OCI-M2 (cell line): ENCODE results near the gene CLCN1.

Experiments used
- DNase-seq: peaks from one replicate; lab custom pipeline; 2025; ENCODE audit not compliant: unreplicated experiment; lab: John Stamatoyannopoulos, UW

The CLCN1 gene

GRCh38 chr7:143292876-143293275 lies 23.0 kb upstream of the CLCN1 start:
- DNase-seq = no peak

- DNase-seq = no peak
These were observed 20.0 kb upstream of the CLCN1 start for GRCh38 chr7:143295870-143296269.

GRCh38 chr7:143296686-143297085 lies 19.2 kb upstream of the CLCN1 start:
- DNase-seq = no peak

- DNase-seq = no peak
These were observed 16.6 kb upstream of the CLCN1 start for GRCh38 chr7:143299346-143299745.

- DNase-seq = no peak
These were observed 16.1 kb upstream of the CLCN1 start for GRCh38 chr7:143299840-143300239.

GRCh38 chr7:143300959-143301935 lies 14.7 kb upstream of the CLCN1 start:
- no peak for DNase-seq

- DNase-seq = no peak
These were observed 12.2 kb upstream of the CLCN1 start for GRCh38 chr7:143303733-143304132.

GRCh38 chr7:143304938-143305337 lies 11.0 kb upstream of the CLCN1 start:
- DNase-seq = no peak

- DNase-seq = no peak
These were observed 10.4 kb upstream of the CLCN1 start for GRCh38 chr7:143305423-143306070.

- DNase-seq = no peak
These were observed 7.3 kb upstream of the CLCN1 start for GRCh38 chr7:143308632-143309031.

GRCh38 chr7:143314127-143314526 lies 1.8 kb upstream of the CLCN1 start:
- DNase-seq = no peak

- DNase-seq = no peak
These were observed 581 bp downstream of the CLCN1 start for GRCh38 chr7:143316492-143316891.

- DNase-seq = no peak
These were observed 2.8 kb downstream of the CLCN1 start for GRCh38 chr7:143318661-143319060.

- no peak for DNase-seq
These were observed 4.7 kb downstream of the CLCN1 start for GRCh38 chr7:143320620-143321019.

- no peak for DNase-seq
These were observed 5.3 kb downstream of the CLCN1 start for GRCh38 chr7:143321242-143321641.

GRCh38 chr7:143321734-143322133 lies 5.8 kb downstream of the CLCN1 start:
- no peak for DNase-seq

- no peak for DNase-seq
These were observed 7.1 kb downstream of the CLCN1 start for GRCh38 chr7:143322760-143323633.

GRCh38 chr7:143323653-143324052 lies 7.7 kb downstream of the CLCN1 start:
- no peak for DNase-seq

GRCh38 chr7:143325240-143325639 lies 9.3 kb downstream of the CLCN1 start:
- DNase-seq = no peak

- DNase-seq = no peak
These were observed 12.0 kb downstream of the CLCN1 start for GRCh38 chr7:143327903-143328302.

GRCh38 chr7:143329471-143330170 lies 13.7 kb downstream of the CLCN1 start:
- no peak for DNase-seq
